Psoas muscle (tissue), 8 donors: ENCODE results near the gene ZBTB11. TPM values are rescaled to one million over a fixed set of nuclear protein-coding genes. Genes with fewer than 3 reads are reported as not detected.
"Not testable (repeated sequence)": the region's sequence is repeated elsewhere in the genome, so short reads cannot be mapped to it uniquely, and the experiment has no call there.

ENCODE experiments used
- ATAC-seq, 4 donors: fragments of 200-7000 bp; cut with Tn5 transposase; one replicate each; pipeline ENCODE4 v1.9.1; 2020; ENCODE audit warnings: moderate library complexity in 3 of 4, mild to moderate bottlenecking in 2 of 4
- DNase-seq, 2 donors: peaks; one replicate each; pipeline ENCODE4 v3.0.0-alpha.2; 2020
- H3K27ac ChIP-seq: fragments of 200-600 bp; one replicate; pipeline ENCODE4 v1.8.0; 2022
- H3K27me3 ChIP-seq, 3 donors: fragments of 200-600 bp in 1 of 3; one replicate each; pipeline versions ENCODE4 v1.6.1 to v1.8.0; 2013 to 2022; ENCODE audit warnings: low read length in 2 of 3, mild to moderate bottlenecking in 2 of 3, moderate library complexity in 1 of 3; ENCODE audit not compliant: insufficient read depth in 3 of 3
- H3K36me3 ChIP-seq, 2 donors: fragments of 200-600 bp in 1 of 2; one replicate each; pipeline versions ENCODE4 v1.6.1 to v1.8.0; 2013 to 2022; ENCODE audit warnings: low read depth in 1 of 2, mild to moderate bottlenecking in 1 of 2, moderate library complexity in 1 of 2; ENCODE audit not compliant: insufficient read depth in 1 of 2
- H3K4me1 ChIP-seq: fragments of 200-600 bp; one replicate; pipeline ENCODE4 v1.8.0; 2022
- H3K4me3 ChIP-seq: fragments of 200-600 bp; one replicate; pipeline ENCODE4 v1.8.0; 2022; ENCODE audit warnings: mild to moderate bottlenecking
- H3K9me3 ChIP-seq: fragments of 200-600 bp; one replicate; pipeline ENCODE4 v1.8.0; 2022
- CTCF ChIP-seq: fragments of 200-600 bp; IDR thresholded peaks from one replicate; pipeline ENCODE4 v1.8.0; 2022; ENCODE audit warnings: antibody characterized with exemption
- WGBS, 3 donors: extraction: QIAGEN DNeasy Blood & Tissue Kit; methylation state at CpG; one replicate each; pipeline versions ENCODE4 v1.1.6 to v1.1.7; 2013; 5-methylcytosine and 5-hydroxymethylcytosine counted together
- intact Hi-C, 2 donors: fragments of 100-400 bp; cut with DNase I; formaldehyde crosslinking; loops; one replicate each; pipeline versions ENCODE4 v1.11.0 to v1.14.2; 2022
- polyA plus RNA-seq, 3 donors: library from polyadenylated mRNA; stranded (reverse); fragments of 200-250 nt; gene quantifications; one replicate each; pipeline ENCODE4 v1.2.3, GENCODE V29; 2013
- total RNA-seq, 4 donors: library from RNA; stranded (reverse); fragmentation: NEBNext Ultra II Directional in 2 of 4; extraction: Animal tissue kit (Norgen Biotek cat#: 25700) in 2 of 4; gene quantifications; one replicate each; pipeline versions ENCODE4 v1.2.1 to v1.2.4, GENCODE V29; 2021 to 2023
- donor health status: healthy with polysubstance abuse.
- donor health status: DM: no; HTN: no; CAD: no; lungs with moderate emphysema.
- donor health status: Bipolar disorder and iron deficiency.
- donor health status: healthy.
- donor health status: DM: yes; HTN: yes; CAD: no.
- donor health status: DM: no; HTN: no; CAD: no.
- donor health status: DM: no; HTN: no; CAD: no.
- donor health status: DM: yes; HTN: yes; CAD: no.

Gene ZBTB11
- total and polyA plus RNA-seq, 7 donors, result 5.5 to 12.6 (median 10.3) TPM

DNA sequence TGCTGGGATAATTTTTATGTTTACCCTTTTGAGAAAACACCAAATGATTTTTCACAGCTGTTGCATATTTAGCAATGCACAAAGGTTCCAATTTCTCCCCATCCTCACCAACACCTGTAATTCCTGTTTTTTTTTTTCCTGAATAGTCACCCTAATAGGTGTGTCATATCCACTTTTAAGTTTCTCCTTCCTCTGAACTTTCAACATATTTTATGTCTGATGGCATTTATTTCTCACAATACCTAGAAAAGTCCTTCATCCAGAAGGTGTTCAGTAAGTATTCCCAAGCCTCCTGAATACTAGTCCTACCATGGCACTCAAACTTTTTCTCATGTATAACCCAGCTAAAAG lies 8.1 kb upstream of the ZBTB11 start:
- peaks cover 33% of the 10 kb centered on the region for H3K4me1 ChIP-seq
- intact Hi-C loops, result loop anchor here (5.0 to 10.0 kb wide), 3 partner anchors 37 to 1590 kb away; partner anchors contain the start of gene CEP97 (in 1 of the 2)

GRCh38 chr3:101680466-101680865 lies 3.5 kb upstream of the ZBTB11 start:
- WGBS, 3 donors, result 87 to 93% (median 92%) methylated on average over 4 of the region's 4 CpGs
- no peak for TF ChIP-seq CTCF
- Histone ChIP-seq H3K27me3 (no peaks in the 10 kb centered on the region), H3K4me3 (no peak overlapping the region), H3K36me3 (peaks cover 11 to 62% of the 10 kb centered on the region in 2 donors), H3K27ac (no peak overlapping the region), H3K4me1 (peaks cover 35% of the 10 kb centered on the region), H3K9me3 (no peaks in the 10 kb centered on the region)
- ATAC-seq, result no peak
- intact Hi-C loops, result loop anchor here (10.0 kb wide), 2 partner anchors 544 to 1586 kb away; no protein-coding TSS in a partner anchor
- no peak for DNase-seq

More for the DNA sequence above, 8.1 kb upstream of the ZBTB11 start:
- H3K36me3 ChIP-seq, result peaks cover 15 to 56% of the 10 kb centered on the region in 2 donors
- ATAC-seq (no peak), DNase-seq (no peak)
- H3K27me3 ChIP-seq, result no peaks in the 10 kb centered on the region
- H3K9me3 ChIP-seq, result no peaks in the 10 kb centered on the region
- H3K4me3 ChIP-seq, result peak overlapping the region; percentile 78
- peak overlapping the region; percentile 92 for H3K27ac ChIP-seq
- no peak for TF ChIP-seq CTCF

DNA sequence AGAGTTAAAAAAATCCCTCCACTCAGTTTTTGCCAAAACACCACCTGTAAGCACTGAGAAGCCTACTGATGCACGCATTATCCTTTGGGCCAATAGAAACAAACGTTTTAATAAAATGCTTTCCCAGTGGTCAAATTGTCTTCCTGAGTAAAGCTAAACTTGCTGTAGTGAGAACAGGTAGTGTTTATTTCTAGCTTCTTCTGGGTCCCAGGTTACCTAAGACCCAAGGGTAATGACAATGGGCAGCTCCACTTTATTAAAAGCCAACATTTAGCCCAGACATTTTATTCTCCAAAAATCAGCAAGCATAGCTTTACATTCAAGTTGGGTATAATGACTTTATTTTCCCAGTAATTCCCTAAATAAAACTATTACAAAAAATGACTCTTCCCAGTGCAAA lies 1.9 kb upstream of the ZBTB11 start:
- not testable (repeated sequence) for DNase-seq, H3K27me3 ChIP-seq, ATAC-seq, H3K4me3 ChIP-seq, H3K27ac ChIP-seq, H3K9me3 ChIP-seq
- peaks cover 29% of the 10 kb centered on the region for H3K4me1 ChIP-seq
- intact Hi-C loops, result loop anchor here in 1 of 2 donors (5.0 kb wide), 1 partner anchor 107 kb away; the partner anchor contains the start of gene PCNP
- 0 to 52% (median 49%) methylated on average over 1 to 2 of the region's 2 CpGs for WGBS, 3 donors
- peaks cover 7 to 45% of the 10 kb centered on the region in 2 donors for H3K36me3 ChIP-seq

DNA sequence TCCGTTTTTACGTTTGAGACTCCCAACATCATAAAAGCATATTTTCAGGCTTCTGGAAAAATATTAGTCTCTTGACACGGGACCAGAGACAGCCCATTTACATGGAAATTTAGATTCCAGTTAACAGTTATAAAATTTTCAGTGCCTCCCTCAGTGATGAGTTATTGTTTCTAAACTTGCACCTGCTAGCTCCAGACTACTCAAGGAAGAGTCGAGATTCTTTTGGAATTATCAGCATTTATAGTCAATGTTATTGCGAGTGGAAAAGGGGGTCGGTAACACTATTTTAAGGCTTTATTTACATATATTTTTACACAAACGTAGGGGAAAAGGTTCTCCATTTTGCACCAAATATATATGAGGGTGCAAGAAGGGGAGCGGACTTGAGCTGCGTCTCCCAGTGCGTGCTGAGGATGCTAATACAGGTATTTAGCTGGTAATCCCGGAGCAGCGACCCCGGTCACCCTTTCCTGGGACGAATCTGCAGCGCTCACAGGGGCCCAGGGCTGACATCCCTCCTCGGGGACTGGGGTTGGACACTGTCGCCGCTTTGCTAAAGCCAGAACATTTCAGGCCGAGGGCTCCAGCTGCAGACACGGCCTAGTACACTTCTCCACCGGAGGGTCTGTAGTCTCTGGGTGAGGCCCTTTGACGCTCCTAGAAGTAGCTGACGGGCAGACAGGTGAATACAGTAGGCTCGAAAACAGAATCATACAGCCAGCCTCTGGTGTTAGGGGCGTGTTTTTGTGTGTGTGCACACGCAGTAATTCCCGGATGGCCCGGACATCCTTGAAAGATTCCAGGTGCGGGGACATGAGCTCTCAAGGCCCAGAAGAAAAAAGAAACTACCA lies 729 bp upstream of the ZBTB11 start:
- Histone ChIP-seq H3K4me1 (peaks cover 20% of the 10 kb centered on the region), H3K27ac (peak overlapping the region; percentile 97), H3K4me3 (peak overlapping the region; percentile 84), H3K9me3 (no peaks in the 10 kb centered on the region), H3K36me3 (peaks cover 7 to 34% of the 10 kb centered on the region in 2 donors), H3K27me3 (no peaks in the 10 kb centered on the region)
- ATAC-seq, result no peak
- no peak for TF ChIP-seq CTCF
- peak in 1 of 2 donors; percentile 62 for DNase-seq
- WGBS, 3 donors, result 42 to 45% (median 43%) methylated on average over 29 of the region's 29 CpGs
- intact Hi-C loops, result loop anchor here in 1 of 2 donors (5.0 kb wide), 1 partner anchor 105 kb away; the partner anchor contains the start of gene PCNP

DNA sequence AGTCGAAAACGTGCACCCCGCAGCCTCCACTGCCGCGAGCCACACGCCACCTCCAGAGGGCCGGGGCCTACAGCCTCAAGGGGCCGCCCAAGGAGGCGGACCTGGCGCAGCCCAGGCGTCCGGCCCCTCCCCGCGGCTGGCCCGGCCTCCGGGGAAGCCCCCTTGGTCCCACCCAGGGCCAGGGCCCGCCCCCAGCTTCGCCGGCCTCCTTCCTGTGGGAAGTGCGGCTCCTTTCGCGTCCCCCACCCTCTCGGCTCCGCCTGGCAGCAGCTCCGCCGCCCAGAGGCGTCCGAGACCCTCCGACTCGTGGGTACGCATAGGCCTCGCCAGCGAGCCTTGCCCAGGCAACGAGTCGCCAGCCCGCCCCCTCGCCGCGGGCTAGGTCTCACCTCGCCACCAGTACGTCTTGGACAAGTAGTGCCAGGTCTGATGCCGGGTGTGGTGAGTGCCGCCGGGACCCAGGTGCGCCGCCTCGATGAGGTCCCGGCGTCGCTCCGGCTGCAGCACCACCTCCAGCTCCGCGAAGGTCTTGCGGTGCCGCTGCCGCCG lies 642 bp downstream of the ZBTB11 start:
- Histone ChIP-seq H3K4me1 (peaks cover 20% of the 10 kb centered on the region), H3K27me3 (no peaks in the 10 kb centered on the region), H3K4me3 (peak overlapping the region; percentile 84), H3K27ac (peak overlapping the region; percentile 97), H3K36me3 (peaks cover 3 to 26% of the 10 kb centered on the region in 2 donors), H3K9me3 (no peaks in the 10 kb centered on the region)
- ATAC-seq, result peak; percentile 90 to 95 (median 92)
- peak; percentile 96 to 98 for DNase-seq
- intact Hi-C loops, result loop anchor here in 1 of 2 donors (5.0 kb wide), 1 partner anchor 104 kb away; the partner anchor contains the start of gene PCNP
- no peak for TF ChIP-seq CTCF
- 0 to 1% (median 0%) methylated on average over 46 to 57 of the region's 57 CpGs for WGBS, 3 donors
